Astrocyte (in vitro differentiated cells and primary cell): ENCODE data around the gene GMDS. TPM values are rescaled to one million over a fixed set of nuclear protein-coding genes. Genes with fewer than 3 reads are reported as not detected.

Source experiments
- DNase-seq: peaks from one replicate; pipeline ENCODE4 v3.0.0-alpha.2; 2010; ENCODE audit warnings: low read depth
- FAIRE-seq: peaks from 2 replicates; lab custom pipeline; 2011; peaks lifted over from hg19 to GRCh38; lab: Jason Lieb, UNC
- H2AFZ ChIP-seq: 2 replicates; pipeline ENCODE4 v1.6.0; 2012; ENCODE audit warnings: low read depth, low read length, inconsistent platforms
- H3K27ac ChIP-seq: 2 replicates; pipeline ENCODE4 v1.5.1; 2011; ENCODE audit warnings: low read depth, low read length, inconsistent platforms
- H3K27me3 ChIP-seq: 2 replicates; pipeline ENCODE4 v1.6.0; 2011; ENCODE audit warnings: low read length, inconsistent platforms; ENCODE audit not compliant: insufficient read depth
- H3K36me3 ChIP-seq: 2 replicates; pipeline ENCODE4 v1.5.1; 2011; ENCODE audit warnings: low read length, inconsistent platforms; ENCODE audit not compliant: insufficient read depth
- H3K4me1 ChIP-seq: 2 replicates; pipeline ENCODE4 v1.5.1; 2011; ENCODE audit warnings: low read length, inconsistent platforms; ENCODE audit not compliant: insufficient read depth
- H3K4me2 ChIP-seq: 2 replicates; pipeline ENCODE4 v1.6.0; 2012; ENCODE audit warnings: low read length, inconsistent platforms
- H3K4me3 ChIP-seq: 2 replicates; pipeline ENCODE4 v1.5.1; 2011; ENCODE audit warnings: low read depth, mild to moderate bottlenecking, low read length, inconsistent platforms; ENCODE audit not compliant: insufficient read depth
- H3K79me2 ChIP-seq: 2 replicates; pipeline ENCODE4 v1.6.0; 2012; ENCODE audit warnings: mild to moderate bottlenecking, low read length, inconsistent platforms; ENCODE audit not compliant: insufficient read depth
- H3K9ac ChIP-seq: 2 replicates; pipeline ENCODE4 v1.6.0; 2012; ENCODE audit warnings: mild to moderate bottlenecking, low read length, inconsistent platforms
- H3K9me3 ChIP-seq: 2 replicates; pipeline ENCODE4 v1.5.1; 2012; ENCODE audit warnings: low read depth, mild to moderate bottlenecking, low read length, inconsistent platforms; ENCODE audit not compliant: insufficient read depth
- H4K20me1 ChIP-seq: 2 replicates; pipeline ENCODE4 v1.6.0; 2012; ENCODE audit warnings: low read length, inconsistent platforms; ENCODE audit not compliant: insufficient read depth
- H3K27ac Mint-ChIP-seq: one replicate; pipeline ENCODE4 v1.8.0; 2021; ENCODE audit warnings: mild to moderate bottlenecking, mixed read lengths; ENCODE audit not compliant: unreplicated experiment
- H3K27me3 Mint-ChIP-seq: one replicate; pipeline ENCODE4 v1.8.0; 2021; ENCODE audit warnings: low read depth, mixed read lengths; ENCODE audit not compliant: unreplicated experiment
- H3K36me3 Mint-ChIP-seq: one replicate; pipeline ENCODE4 v1.8.0; 2021; ENCODE audit warnings: low read depth, mixed read lengths; ENCODE audit not compliant: unreplicated experiment
- H3K4me1 Mint-ChIP-seq: one replicate; pipeline ENCODE4 v1.8.0; 2021; ENCODE audit warnings: low read depth, mixed read lengths; ENCODE audit not compliant: unreplicated experiment
- H3K4me3 Mint-ChIP-seq: one replicate; pipeline ENCODE4 v1.8.0; 2021; ENCODE audit warnings: mild to moderate bottlenecking, moderate library complexity, mixed read lengths; ENCODE audit not compliant: unreplicated experiment
- H3K9me3 Mint-ChIP-seq: one replicate; pipeline ENCODE4 v1.8.0; 2021; ENCODE audit warnings: mild to moderate bottlenecking, mixed read lengths; ENCODE audit not compliant: unreplicated experiment
- CTCF ChIP-seq: IDR thresholded peaks from 2 replicates; pipeline ENCODE4 v1.5.1; 2011; ENCODE audit warnings: low read depth, mild to moderate bottlenecking, inconsistent platforms, low read length, moderate library complexity; ENCODE audit not compliant: insufficient read depth
- EZH2 ChIP-seq: IDR thresholded peaks from 2 replicates; pipeline ENCODE4 v1.6.1; 2012; ENCODE audit warnings: mild to moderate bottlenecking, low read length, inconsistent platforms; ENCODE audit not compliant: insufficient read depth
- total RNA-seq: library from RNA; stranded (reverse); gene quantifications from 2 replicates; pipeline ENCODE4 v1.2.1, GENCODE V29; 2021

The GMDS gene
- total RNA-seq, 1 donor from 2014 or later, result 9.4 TPM

DNA sequence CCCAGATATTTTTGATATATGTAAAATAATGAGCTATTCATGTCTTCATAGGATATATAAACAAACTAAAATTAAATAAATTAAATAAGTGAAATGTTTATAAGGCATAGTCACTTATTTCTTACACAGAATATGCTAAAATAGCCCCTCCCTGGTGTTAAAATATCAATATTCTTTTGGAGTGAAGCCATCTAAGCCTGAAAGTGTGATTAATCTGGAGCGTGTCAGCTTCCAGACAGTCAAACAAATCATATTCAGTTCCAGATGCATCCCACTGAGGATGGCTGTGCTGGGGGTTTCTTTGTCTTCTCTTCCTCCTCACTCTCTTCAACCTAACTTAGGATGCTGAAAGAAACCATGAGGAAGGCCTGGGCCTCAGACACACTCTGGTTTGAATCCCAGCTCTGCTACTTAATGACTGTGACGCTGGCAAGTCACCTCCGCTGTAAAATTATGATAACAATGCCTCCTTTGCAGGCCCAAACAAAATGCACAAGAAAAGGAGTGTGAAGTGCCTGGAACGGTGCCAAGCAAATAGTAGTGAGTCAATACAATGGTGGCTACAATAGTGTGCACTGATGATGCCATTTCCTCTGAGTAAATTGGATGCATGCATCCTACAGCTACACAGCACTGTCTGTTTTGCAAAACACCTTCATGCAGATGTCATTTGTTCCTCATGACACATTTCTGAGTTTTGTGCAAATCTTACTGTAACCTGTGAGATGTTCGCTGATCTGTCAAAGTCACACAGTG is 474.3 kb downstream of the GMDS start:
- no peak overlapping the region for H3K9ac ChIP-seq
- Mint-ChIP-seq H3K4me1 (peaks cover 9% of the 10 kb centered on the region), H3K27ac (no peak overlapping the region), H3K27me3 (peaks cover 2% of the 10 kb centered on the region), H3K36me3 (no peaks in the 10 kb centered on the region), H3K9me3 (no peaks in the 10 kb centered on the region), H3K4me3 (no peak overlapping the region)
- peaks cover 19% of the 10 kb centered on the region for H3K4me1 ChIP-seq
- no peak overlapping the region for H2AFZ ChIP-seq
- peak overlapping the region; percentile 20 for H3K4me2 ChIP-seq
- no peaks in the 10 kb centered on the region for H3K36me3 ChIP-seq
- peak overlapping the region; percentile 23 for H3K27ac ChIP-seq
- H4K20me1 ChIP-seq, result no peaks in the 10 kb centered on the region
- H3K79me2 ChIP-seq, result no peaks in the 10 kb centered on the region
- TF ChIP-seq EZH2 (no peak), CTCF (no peak)
- FAIRE-seq (no peak), DNase-seq (peak; percentile 33)
- no peaks in the 10 kb centered on the region for H3K27me3 ChIP-seq
- H3K4me3 ChIP-seq, result no peak overlapping the region
- H3K9me3 ChIP-seq, result no peaks in the 10 kb centered on the region

GRCh38 chr6:1770435-1770843 is 475.0 kb downstream of the GMDS start:
- no peak overlapping the region for H3K27ac ChIP-seq
- H3K36me3 Mint-ChIP-seq, result no peaks in the 10 kb centered on the region
- TF ChIP-seq EZH2 (no peak), CTCF (no peak)
- H3K27ac Mint-ChIP-seq, result no peak overlapping the region
- FAIRE-seq, result no peak
- no peak overlapping the region for H3K4me3 Mint-ChIP-seq
- no peaks in the 10 kb centered on the region for H3K79me2 ChIP-seq
- H3K9me3 Mint-ChIP-seq, result no peaks in the 10 kb centered on the region
- H3K36me3 ChIP-seq, result no peaks in the 10 kb centered on the region
- H4K20me1 ChIP-seq, result no peaks in the 10 kb centered on the region
- H2AFZ ChIP-seq, result peak overlapping the region; percentile 22
- peaks cover 2% of the 10 kb centered on the region for H3K27me3 Mint-ChIP-seq
- H3K4me1 ChIP-seq, result peaks cover 19% of the 10 kb centered on the region
- H3K4me2 ChIP-seq, result peak overlapping the region; percentile 59
- H3K4me3 ChIP-seq, result no peak overlapping the region
- no peak overlapping the region for H3K9ac ChIP-seq
- H3K4me1 Mint-ChIP-seq, result peaks cover 9% of the 10 kb centered on the region
- no peaks in the 10 kb centered on the region for H3K9me3 ChIP-seq
- DNase-seq, result peak; percentile 70
- H3K27me3 ChIP-seq, result no peaks in the 10 kb centered on the region
